GM19324 (cell line): ENCODE measurements around the gene TMEM247.
"Not testable (repeated sequence)": the region's sequence is repeated elsewhere in the genome, so short reads cannot be mapped to it uniquely, and the experiment has no call there.

Experiments
- ATAC-seq: cut with Tn5 transposase; IDR thresholded peaks from one replicate; pipeline ENCODE4 v1.9.1; 2021; ENCODE audit warnings: mild to moderate bottlenecking, moderate library complexity; ENCODE audit not compliant: unreplicated experiment, low FRiP score

The TMEM247 gene

DNA sequence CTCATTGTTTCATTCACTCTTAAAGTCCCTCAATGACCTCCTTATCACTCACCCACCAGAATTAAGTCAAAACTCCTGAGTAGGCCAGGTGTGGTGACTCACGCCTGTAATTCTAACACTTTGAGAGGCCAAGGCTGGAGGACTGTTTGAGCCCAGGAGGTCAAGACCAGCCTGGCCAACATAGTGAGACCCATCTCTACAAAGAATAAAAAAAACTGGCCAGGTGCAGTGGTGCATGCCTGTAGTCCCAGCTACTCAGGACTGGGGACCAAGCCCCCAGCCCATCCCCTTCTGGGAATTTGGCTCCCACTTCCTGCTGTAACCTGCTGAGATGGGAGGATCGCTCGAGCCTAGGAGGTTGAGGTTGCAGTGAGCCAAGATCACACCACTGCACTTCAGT is 28.9 kb downstream of the TMEM247 start:
- no peak for ATAC-seq

DNA sequence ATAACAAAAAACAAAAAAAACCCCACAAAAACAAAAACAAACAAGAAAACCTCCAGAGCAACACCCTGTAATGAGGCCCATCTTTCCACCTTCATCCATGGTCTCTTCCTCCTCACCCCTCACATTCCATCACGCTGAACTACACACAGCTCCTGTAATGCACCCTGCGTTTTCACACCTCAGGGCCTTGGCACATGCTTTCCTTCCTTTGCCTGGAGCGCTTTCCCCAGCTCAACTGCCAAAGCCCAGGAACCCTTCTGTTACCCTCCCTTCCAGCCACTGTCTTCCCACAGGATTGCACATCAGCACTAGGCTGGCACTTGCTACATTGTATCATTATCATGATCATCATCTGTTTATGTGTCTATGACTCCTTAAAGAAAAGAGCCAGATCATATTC is 29.4 kb downstream of the TMEM247 start:
- ATAC-seq, result no peak

- no peak for ATAC-seq
Observed at GRCh38 chr2:46509804-46510203, 30.4 kb downstream of the TMEM247 start.

DNA sequence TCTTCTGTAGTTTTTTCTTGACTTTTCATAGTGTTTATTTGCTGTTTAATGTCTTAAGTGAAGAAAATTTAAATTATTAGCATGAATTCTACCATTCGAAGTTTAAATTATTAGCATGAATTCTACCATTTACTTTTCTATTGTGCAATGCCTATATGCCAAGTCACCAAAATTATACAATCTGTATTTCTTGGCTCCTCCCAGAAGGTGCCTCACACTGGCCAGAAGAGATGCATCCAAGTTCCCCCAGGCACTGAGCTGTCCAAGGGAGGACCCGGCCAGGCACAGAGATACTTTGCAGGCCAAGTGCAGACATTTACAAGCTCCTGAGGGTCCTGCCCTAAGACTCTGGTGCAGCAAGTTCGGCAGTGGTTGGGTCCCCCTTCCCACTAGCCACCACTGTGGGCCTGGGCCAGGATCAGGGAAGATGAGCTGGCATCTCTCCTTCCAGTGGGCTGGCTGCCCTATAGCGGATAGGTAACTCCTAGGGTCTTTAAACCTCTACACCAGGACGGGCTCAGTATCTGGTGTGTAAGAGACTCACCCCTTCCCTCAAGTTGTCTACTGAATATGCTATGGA is 31.3 kb downstream of the TMEM247 start:
- no peak for ATAC-seq

DNA sequence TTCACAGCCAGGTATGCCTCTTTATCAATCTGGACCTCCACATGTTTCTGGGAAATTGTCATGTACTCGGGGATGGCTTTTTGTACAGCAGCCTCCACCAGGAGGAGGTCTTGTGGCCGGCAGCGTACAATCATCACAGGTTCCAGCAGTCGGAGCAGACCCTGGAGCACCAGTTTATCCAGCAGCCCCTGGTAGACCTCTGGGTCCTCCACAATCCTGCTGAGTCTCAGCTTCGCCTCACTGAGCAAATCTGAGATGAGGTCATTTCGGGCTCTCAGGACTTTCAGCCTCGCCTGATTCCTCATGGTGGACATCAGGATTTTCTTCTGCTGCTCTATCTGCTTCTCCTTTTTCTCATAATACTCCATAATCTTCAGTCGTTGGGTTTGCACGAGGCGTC is 32.8 kb downstream of the TMEM247 start:
- ATAC-seq, result no peak

DNA sequence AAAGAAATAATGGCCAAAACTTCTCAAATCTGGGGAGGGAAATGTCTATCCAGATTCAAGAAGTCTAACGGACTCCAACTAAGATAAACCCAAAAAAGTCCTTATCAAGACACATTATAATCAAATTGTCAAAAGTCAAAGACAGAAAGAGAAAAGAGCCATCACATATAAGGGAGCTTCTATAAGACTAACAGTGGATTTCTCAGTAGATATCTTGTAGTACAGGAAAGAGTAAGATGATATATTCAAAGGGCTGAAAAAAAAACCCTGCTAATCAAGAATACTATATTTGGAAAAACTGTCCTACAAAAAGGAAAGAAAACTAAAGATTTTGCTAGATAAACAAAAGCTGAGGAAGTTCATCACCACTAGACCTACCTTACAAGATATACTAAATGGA is 35.4 kb downstream of the TMEM247 start:
- no peak for ATAC-seq

DNA sequence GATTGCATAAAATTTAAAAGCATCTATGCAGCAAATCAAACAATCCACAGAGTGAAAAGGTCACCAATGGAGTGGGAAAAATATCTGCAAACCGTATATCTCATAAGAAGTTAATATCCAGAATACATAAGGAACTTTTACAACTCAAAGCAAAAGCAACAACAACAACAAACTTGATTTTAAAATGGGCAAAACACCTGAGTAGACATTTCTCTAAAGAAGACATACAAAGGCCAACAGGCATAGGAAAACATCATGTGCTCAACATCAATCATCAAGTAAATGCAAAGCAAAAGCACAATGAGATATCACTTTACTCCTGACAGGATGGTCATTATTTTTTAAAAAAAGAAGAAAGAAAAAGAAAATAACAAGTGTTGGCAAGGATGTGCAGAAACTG is 38.1 kb downstream of the TMEM247 start:
- no peak for ATAC-seq

DNA sequence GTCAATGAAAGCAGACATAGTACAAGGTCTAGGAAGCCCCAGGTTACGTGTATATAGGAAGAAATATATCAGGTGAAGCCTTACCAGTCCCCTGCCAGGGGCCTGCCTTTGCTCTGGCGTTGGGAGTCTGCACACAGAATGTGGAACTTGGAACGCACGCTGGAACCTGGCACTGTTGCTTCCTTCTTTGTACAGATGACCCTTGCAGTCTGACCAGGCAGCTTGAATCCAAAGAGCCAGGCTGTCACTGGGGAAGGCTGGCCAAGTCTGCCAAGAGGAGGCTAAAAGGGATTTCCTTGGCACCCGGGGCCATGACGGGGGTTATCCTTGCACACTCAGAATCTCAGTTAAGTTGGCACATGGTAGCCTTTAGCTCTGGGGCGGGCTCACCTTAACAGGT is 39.5 kb downstream of the TMEM247 start:
- ATAC-seq, result no peak

DNA sequence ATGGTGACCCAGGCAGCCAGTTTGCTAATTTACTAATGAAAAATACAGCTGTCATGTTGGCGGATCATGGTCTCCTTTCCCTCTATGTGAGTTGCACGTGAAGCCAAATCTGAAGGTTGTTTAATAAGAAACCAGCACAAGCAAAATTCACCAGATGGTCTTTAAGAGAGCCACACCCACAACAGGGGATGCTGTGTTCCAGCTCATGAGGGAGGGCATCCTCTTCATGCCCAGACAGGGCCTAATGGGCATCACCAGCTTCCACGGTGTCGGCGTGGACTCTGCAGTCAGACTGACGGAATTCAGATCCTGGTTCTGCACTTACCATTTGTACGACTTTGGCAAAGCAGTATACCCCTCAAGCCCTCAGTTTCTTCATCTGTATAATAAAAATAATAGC is 39.9 kb downstream of the TMEM247 start:
- ATAC-seq, result no peak

DNA sequence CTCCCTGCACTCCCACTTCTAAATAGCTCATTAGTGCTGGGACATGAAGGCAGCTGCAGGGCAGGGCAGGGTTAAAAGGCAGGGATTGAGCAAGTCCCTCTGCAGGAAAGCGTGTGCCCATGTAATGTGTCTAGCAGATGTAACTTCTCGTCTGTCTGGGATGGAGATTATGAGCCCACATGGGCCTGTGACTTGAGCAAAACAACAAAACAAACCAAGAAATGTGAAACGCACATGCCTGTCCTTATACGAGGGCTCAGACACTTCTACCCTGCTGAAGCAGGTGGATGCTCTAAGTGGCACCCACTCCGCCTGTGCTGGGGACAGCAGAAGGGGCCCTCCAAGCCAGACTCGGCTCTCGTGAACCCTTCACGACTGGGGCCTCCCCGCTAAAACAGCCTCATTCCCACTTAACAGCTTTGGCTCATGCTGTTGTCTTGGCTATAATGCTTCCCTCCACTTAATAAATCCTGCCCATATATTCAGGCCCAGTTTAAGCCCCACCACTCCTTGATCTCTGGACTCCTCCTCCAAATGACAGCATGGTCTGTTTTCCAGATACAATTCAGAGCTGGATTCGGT is 40.9 kb downstream of the TMEM247 start:
- ATAC-seq, result no peak

- no peak for ATAC-seq
Observed at GRCh38 chr2:46521215-46521683, 41.9 kb downstream of the TMEM247 start.

GRCh38 chr2:46522385-46522784 is 43.0 kb downstream of the TMEM247 start:
- ATAC-seq, result not testable (repeated sequence)

DNA sequence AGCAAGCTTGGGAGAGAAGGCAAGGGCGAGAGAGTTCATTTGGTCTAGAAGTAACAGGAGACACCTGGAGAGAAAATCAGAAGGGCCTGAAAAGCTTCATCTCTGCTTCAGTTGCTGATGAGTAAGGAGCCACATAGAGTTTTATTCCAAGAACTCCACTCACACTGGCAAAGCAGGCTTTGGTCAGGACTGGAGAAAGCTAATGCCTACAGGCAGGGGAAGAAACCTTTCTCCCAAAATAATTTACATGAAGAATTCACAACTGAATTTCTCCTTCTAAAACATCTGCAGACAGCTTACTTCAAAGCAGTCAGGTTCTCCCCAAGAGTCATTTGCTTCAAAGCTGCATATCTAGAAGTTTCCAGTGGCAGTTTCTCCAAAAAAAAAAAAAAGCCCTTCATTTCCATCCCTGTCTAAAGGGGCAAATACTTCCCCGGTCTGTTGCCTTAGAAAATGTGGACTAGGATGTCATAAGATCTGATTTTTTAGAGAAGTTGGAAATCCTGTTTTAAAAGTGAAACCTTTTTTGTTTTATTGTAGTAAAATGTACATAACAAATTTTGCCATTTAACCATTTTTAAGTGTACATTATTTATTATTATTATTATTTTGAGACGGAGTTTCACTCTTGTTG is 46.3 kb downstream of the TMEM247 start:
- no peak for ATAC-seq

DNA sequence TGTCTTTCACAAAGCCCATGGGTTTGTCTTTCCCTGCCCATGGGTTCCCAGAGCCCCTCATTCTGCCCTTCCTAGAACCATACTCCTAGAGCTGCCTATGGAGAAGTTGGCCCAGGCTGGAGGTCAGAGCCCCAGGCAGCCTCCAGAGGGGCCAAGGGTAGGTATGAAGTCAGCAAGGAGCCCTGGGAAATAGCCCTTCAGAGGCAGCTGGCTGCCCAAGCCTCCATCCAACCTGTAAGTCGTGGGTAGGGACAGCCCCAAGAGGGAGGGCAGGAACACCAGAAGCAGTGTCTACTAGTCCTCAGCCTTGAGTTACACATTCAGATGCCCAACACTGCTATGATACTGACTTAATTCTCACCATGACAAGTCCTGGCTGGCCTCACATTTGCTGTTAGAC is 49.5 kb downstream of the TMEM247 start:
- no peak for ATAC-seq

- ATAC-seq, result no peak
Observed at GRCh38 chr2:46530639-46531038, 51.3 kb downstream of the TMEM247 start.

GRCh38 chr2:46531863-46532262 is 52.5 kb downstream of the TMEM247 start:
- ATAC-seq, result no peak
